GM12865 (cell line): ENCODE measurements around the gene MYOF.
"Not testable (repeated sequence)": the region's sequence is repeated elsewhere in the genome, so short reads cannot be mapped to it uniquely, and the experiment has no call there.

Experiments
- DNase-seq: peaks from one replicate; pipeline ENCODE4 v3.0.0; 2010; ENCODE audit warnings: low read depth
- H3K4me3 ChIP-seq: 2 replicates; pipeline ENCODE4 v1.5.1; 2011; ENCODE audit warnings: mild to moderate bottlenecking, low read depth, low read length, control low read depth
- CTCF ChIP-seq: IDR thresholded peaks from 2 replicates; pipeline ENCODE4 v1.5.1; 2011; ENCODE audit warnings: low read length, control low read depth, low read depth, inconsistent platforms; ENCODE audit not compliant: insufficient read depth; ENCODE audit errors: missing control alignments

MYOF gene

DNA sequence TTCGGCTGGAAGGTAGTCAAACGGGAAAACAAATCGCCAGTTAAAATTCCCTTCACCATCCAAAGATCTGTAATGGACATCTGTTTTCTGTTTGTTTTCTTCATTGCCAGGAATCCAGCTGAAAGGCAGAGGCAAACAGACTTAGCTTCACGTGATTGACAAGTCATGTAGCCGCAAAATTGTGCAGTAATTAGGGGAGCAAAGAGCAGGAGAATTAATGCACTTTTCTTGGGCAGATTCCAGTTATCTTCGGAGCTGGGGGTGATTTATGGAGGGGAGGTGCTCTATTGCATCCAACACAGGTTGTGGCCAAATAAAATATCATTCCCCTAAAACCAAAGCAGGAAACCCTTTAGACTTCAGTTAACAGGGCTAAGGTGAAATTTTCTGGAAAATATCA, 162.2 kb downstream of the MYOF start:
- TF ChIP-seq CTCF, result no peak
- DNase-seq, result no peak

GRCh38 chr10:93319096-93319495, 163.0 kb downstream of the MYOF start:
- no peak overlapping the region for H3K4me3 ChIP-seq
- TF ChIP-seq CTCF, result no peak
- DNase-seq, result peak; percentile 53

More for the DNA sequence above, 162.2 kb downstream of the MYOF start:
- H3K4me3 ChIP-seq, result no peak overlapping the region

DNA sequence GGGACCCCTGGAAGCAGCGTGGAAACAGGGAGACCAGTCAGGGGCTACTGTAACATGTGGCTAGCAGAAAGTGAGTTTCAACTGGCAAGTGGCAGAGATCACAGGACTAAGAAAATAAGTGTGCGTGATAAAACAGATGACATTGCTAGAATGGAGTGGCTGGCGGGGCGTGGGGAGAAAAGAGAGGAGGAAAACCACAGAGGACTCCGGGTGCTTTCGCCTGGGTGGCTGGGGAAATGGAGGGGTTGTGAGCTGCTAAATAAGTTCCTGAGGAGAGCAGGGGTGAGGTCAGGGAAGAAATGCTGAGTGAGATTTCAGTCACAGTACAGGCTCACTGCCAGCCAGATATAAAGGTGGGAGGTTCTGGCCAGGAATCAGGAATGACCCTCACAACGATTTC, 166.9 kb downstream of the MYOF start:
- TF ChIP-seq CTCF, result no peak
- no peak for DNase-seq
- no peak overlapping the region for H3K4me3 ChIP-seq

DNA sequence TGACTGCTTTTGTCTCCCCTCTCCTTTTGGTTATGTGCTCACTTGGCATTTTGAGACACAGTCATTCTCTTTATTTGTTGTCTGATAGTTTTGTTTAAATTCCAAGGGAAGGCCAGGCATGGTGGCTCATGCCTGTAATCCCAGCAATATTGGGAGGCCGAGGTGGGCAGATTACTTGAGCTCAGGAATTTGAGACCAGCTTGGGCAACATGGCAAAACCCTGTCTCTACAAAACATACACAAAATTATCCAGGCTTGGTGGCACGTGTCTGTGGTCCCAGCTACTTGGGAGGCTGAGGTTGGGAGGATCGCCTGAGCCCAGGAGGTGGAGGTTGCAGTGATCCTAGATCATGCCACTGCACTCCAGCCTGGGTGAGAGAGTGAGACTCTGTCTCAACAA, 167.5 kb downstream of the MYOF start:
- not testable (repeated sequence) for H3K4me3 ChIP-seq, DNase-seq

DNA sequence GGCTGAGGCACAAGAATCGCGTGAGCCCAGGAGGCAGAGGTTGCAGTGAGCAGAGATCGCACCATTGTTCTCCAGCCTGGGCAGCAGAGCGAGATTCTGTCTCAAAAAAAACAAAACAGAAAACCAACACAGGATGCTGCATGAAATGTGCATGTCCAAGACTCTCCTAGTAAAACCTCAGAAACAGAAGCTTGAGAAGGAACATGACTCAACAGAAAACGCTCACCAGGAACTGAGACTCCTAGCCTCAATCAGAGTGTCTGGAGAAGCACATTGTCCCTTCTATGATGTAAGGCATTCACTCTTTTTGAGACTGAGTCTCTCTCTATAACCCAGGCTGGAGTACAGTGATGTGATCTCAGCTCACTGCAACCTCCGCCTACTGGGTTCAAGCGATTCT, 168.3 kb downstream of the MYOF start:
- H3K4me3 ChIP-seq, result no peak overlapping the region
- DNase-seq, result peak; percentile 80
- TF ChIP-seq CTCF, result no peak

DNA sequence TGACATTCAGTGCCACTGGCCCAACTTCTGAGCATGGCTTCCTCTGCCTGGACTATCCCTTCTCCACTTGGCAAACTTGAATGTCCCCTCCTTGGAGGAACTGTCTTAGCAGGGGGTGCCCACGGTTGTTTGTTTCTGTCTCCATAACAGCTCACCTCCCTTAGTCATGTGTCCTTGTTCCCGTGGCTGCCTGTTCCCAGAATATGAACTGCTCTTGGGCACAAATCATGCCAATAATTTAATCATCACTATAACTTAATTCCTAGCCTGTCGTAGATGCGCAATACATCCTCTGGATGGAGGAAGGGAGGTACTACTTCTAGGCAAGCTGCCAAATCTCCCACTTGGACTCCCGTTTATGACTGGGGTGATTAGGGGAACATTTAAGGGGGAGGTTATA, 173.1 kb downstream of the MYOF start:
- DNase-seq, result no peak
- no peak overlapping the region for H3K4me3 ChIP-seq
- TF ChIP-seq CTCF, result no peak

- no peak overlapping the region for H3K4me3 ChIP-seq
- DNase-seq, result no peak
- no peak for TF ChIP-seq CTCF
These were observed 177.0 kb downstream of the MYOF start for GRCh38 chr10:93305122-93305521.

GRCh38 chr10:93300981-93301380, 181.2 kb downstream of the MYOF start:
- TF ChIP-seq CTCF, result no peak
- no peak overlapping the region for H3K4me3 ChIP-seq
- DNase-seq, result no peak
